ENCODE measurements around the gene INF2.
"Not testable (repeated sequence)": the region's sequence is repeated elsewhere in the genome, so short reads cannot be mapped to it uniquely, and the experiment has no call there.

DNA sequence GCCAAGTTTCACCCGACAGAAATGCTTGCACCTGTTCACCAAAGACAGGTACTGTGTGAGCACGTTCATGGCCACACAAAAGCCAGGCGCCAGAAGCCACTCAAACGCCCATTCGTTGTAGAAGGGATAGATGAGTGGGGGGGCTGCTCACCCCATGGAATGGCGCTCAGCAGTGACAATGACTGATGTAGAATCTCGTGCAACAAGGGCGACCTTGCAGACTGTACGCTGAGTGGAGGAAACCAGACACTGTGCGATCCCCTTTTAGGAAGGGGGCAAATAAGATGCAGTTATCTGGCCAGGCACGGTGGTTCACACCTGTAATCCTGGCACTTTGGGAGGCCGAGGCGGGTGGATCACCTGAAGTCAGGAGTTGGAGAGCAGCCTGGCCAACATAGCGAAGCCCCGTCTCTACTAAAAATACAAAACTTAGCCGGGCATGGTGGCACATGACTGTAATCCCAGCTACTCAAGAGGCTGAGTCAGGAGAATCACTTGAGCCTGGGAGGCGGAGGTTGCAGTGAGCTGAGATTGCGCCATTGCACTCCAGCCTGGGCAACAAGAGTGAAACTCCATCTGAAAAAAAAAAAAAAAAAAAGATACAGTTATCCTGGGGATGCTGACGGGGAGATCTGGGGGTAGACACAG lies 18.0 kb upstream of the INF2 start:
- TF ChIP-seq, protein P1, sequence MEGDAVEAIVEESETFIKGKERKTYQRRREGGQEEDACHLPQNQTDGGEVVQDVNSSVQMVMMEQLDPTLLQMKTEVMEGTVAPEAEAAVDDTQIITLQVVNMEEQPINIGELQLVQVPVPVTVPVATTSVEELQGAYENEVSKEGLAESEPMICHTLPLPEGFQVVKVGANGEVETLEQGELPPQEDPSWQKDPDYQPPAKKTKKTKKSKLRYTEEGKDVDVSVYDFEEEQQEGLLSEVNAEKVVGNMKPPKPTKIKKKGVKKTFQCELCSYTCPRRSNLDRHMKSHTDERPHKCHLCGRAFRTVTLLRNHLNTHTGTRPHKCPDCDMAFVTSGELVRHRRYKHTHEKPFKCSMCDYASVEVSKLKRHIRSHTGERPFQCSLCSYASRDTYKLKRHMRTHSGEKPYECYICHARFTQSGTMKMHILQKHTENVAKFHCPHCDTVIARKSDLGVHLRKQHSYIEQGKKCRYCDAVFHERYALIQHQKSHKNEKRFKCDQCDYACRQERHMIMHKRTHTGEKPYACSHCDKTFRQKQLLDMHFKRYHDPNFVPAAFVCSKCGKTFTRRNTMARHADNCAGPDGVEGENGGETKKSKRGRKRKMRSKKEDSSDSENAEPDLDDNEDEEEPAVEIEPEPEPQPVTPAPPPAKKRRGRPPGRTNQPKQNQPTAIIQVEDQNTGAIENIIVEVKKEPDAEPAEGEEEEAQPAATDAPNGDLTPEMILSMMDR (IDR thresholded peaks at IDR 0.05) = not testable (repeated sequence)
- TF ChIP-seq POLR2AphosphoS5, EP300 (IDR thresholded peaks at IDR 0.05): not testable (repeated sequence)

Data from upper lobe of left lung (tissue), 4 donors.